K562 (cell line): Measurements from ENCODE around the gene CIAO2A. TPM values are rescaled to one million over a fixed set of nuclear protein-coding genes. Genes with fewer than 3 reads are reported as not detected.
A peak's percentile ranks its signal among the peaks of the same experiment; 100 is the strongest.

Experiments used
- ATAC-seq: fragments of 200-7000 bp; cut with Tn5 transposase; 3 replicates; pipeline ENCODE4 v1.9.1; 2020; ENCODE audit warnings: moderate library complexity
- BruUV-seq: library from RNA; stranded (reverse); fragments of 400-500 nt; replicated peaks from 2 replicates; lab custom pipeline; 2021; lab: Mats Ljungman, UMichigan
- CTCF ChIA-PET: fragments of 300-600 bp; formaldehyde crosslinking; extraction: SDS; loops from one replicate; lab custom pipeline; 2021; ENCODE audit warnings: low intra/inter-chr PET ratio; lab: Yijun Ruan, JAX
- POLR2A ChIA-PET: fragments of 300-600, 350-650 bp; sonication (Branson Sonifier 250); formaldehyde crosslinking; extraction: SDS; loops from one replicate; lab custom pipeline; 2021; ENCODE audit warnings: antibody characterized with exemption, inconsistent platforms; lab: Yijun Ruan, JAX
- DNase-seq, 4 experiments: peaks; one replicate each; pipeline versions ENCODE4 v3.0.0 to v3.0.0-alpha.2; 2011 to 2018; ENCODE audit warnings: low spot score in 3 of 4, mixed read lengths in 3 of 4; ENCODE audit errors: extremely low read depth in 1 of 4
- FAIRE-seq: peaks from 2 replicates; lab custom pipeline; 2011; peaks lifted over from hg19 to GRCh38; lab: Jason Lieb, UNC
- H2AFZ ChIP-seq: 2 replicates; pipeline ENCODE4 v1.6.0; 2011; ENCODE audit warnings: low read depth, low read length, control low read depth, inconsistent platforms
- H3K27ac ChIP-seq: fragments of 200-600 bp; 3 replicates; pipeline ENCODE4 v1.8.0; 2011; ENCODE audit warnings: low read depth, mild to moderate bottlenecking, control low read depth, inconsistent platforms, low read length, moderate library complexity, mixed read lengths; ENCODE audit errors: extremely low read depth
- H3K27me3 ChIP-seq, 2 experiments: fragments of 300-600 bp in 1 of 2; 2 replicates in 1 of 2; 3 replicates in 1 of 2; pipeline versions ENCODE4 v1.6.0 to v1.8.0; 2011; ENCODE audit warnings: inconsistent platforms in 2 of 2, low read length in 2 of 2, mild to moderate bottlenecking in 1 of 2, mixed read lengths in 1 of 2, moderate library complexity in 1 of 2; ENCODE audit not compliant: control insufficient read depth in 2 of 2, insufficient read depth in 2 of 2
- H3K36me3 ChIP-seq: fragments of 300-600 bp; 3 replicates; pipeline ENCODE4 v1.8.0; 2011; ENCODE audit warnings: mild to moderate bottlenecking, low read length, inconsistent platforms; ENCODE audit not compliant: control insufficient read depth, insufficient read depth
- H3K4me1 ChIP-seq, 2 experiments: fragments of 200-600 bp in 1 of 2; replicated peaks in 1 of 2; 2 replicates in 1 of 2; 3 replicates in 1 of 2; pipeline versions ENCODE4 v1.5.1 to v1.8.0; 2011; ENCODE audit warnings: inconsistent platforms in 2 of 2, low read length in 2 of 2, mild to moderate bottlenecking in 1 of 2, mixed read lengths in 1 of 2, moderate library complexity in 1 of 2; ENCODE audit not compliant: control insufficient read depth in 2 of 2, insufficient read depth in 2 of 2
- H3K4me2 ChIP-seq: 2 replicates; pipeline ENCODE4 v1.6.1; 2011; ENCODE audit warnings: low read length, control low read depth, inconsistent platforms, mixed read lengths; ENCODE audit not compliant: insufficient read depth
- H3K4me3 ChIP-seq: fragments of 200-600 bp; sonication (generic), shearing (Covaris generic); 2 replicates; pipeline ENCODE4 v1.5.1; 2016; ENCODE audit warnings: control low read depth, inconsistent platforms
- H3K79me2 ChIP-seq: fragments of 200-600 bp; 3 replicates; pipeline ENCODE4 v1.8.0; 2011; ENCODE audit warnings: low read length, inconsistent platforms; ENCODE audit not compliant: control insufficient read depth, insufficient read depth
- H3K9ac ChIP-seq, 2 experiments: 2 replicates each; pipeline versions ENCODE4 v1.6.0 to v1.6.1; 2011; ENCODE audit warnings: low read depth in 2 of 2, low read length in 2 of 2, control low read depth in 1 of 2, inconsistent platforms in 1 of 2, mild to moderate bottlenecking in 1 of 2, mixed read lengths in 1 of 2; ENCODE audit not compliant: insufficient read depth in 1 of 2
- H3K9me1 ChIP-seq: one replicate; pipeline ENCODE4 v1.6.0; 2011; ENCODE audit warnings: inconsistent platforms, mild to moderate bottlenecking, low read length, moderate library complexity; ENCODE audit not compliant: control insufficient read depth, insufficient read depth
- H3K9me3 ChIP-seq: replicated peaks from 2 replicates; pipeline ENCODE4 v1.5.1; 2011; ENCODE audit warnings: low read depth, low read length, inconsistent platforms; ENCODE audit not compliant: control insufficient read depth, insufficient read depth
- H4K20me1 ChIP-seq: replicated peaks from 2 replicates; pipeline ENCODE4 v1.6.1; 2011; ENCODE audit warnings: low read length, inconsistent platforms, mixed read lengths; ENCODE audit not compliant: control insufficient read depth, insufficient read depth
- FOS ChIP-seq: IDR thresholded peaks from 3 replicates; pipeline ENCODE4 v1.6.1; 2011; ENCODE audit not compliant: insufficient read length; ENCODE audit errors: extremely low read depth
- MAFF ChIP-seq: IDR thresholded peaks from 2 replicates; pipeline ENCODE4 v1.6.1; 2012; ENCODE audit warnings: low read length, improper control_type of control experiment
- MITF ChIP-seq: IDR thresholded peaks from 2 replicates; pipeline ENCODE4 v1.6.1; 2014; ENCODE audit warnings: antibody characterized with exemption
- NFYB ChIP-seq: IDR thresholded peaks from 2 replicates; pipeline ENCODE4 v1.6.1; 2011; ENCODE audit warnings: mild to moderate bottlenecking, moderate library complexity; ENCODE audit not compliant: insufficient read length; ENCODE audit errors: extremely low read depth
- PBX2 ChIP-seq, 2 experiments: IDR thresholded peaks in 1 of 2; conservative IDR thresholded peaks in 1 of 2; 2 replicates each; pipeline ENCODE4 v1.6.1; 2016; ENCODE audit warnings: low read depth in 2 of 2, mild to moderate bottlenecking in 1 of 2, missing compliant biosample characterization in 1 of 2, missing genetic modification characterization in 1 of 2, moderate library complexity in 1 of 2
- POLR2A ChIP-seq: fragments of 450-650 bp; conservative IDR thresholded peaks from 2 replicates; pipeline ENCODE4 v1.6.1; 2016
- RBM15 ChIP-seq: fragments of 200-400 bp; formaldehyde crosslinking; IDR thresholded peaks from 2 replicates; pipeline ENCODE4 v1.6.1; 2018; ENCODE audit warnings: mild to moderate bottlenecking, low read length, moderate library complexity; ENCODE audit not compliant: insufficient read depth
- RBM25 ChIP-seq: fragments of 200-400 bp; formaldehyde crosslinking; IDR thresholded peaks from 2 replicates; pipeline ENCODE4 v1.6.1; 2018; ENCODE audit warnings: low read length, low read depth, moderate library complexity; ENCODE audit not compliant: severe bottlenecking
- RHOXF2B ChIP-seq: fragments of 250-450 bp; sonication (Bioruptor Pico); conservative IDR thresholded peaks from 2 replicates; pipeline ENCODE4 v1.5.1; 2021
- TARDBP ChIP-seq: fragments of 450-650 bp; IDR thresholded peaks from 2 replicates; pipeline ENCODE4 v1.6.1; 2016
- U2AF2 ChIP-seq: fragments of 200-400 bp; formaldehyde crosslinking; optimal IDR thresholded peaks from 2 replicates; pipeline ENCODE3; 2017; ENCODE audit warnings: low read depth, mild to moderate bottlenecking, low read length
- ZNF511 ChIP-seq: sonication (generic); formaldehyde crosslinking; IDR thresholded peaks from 2 replicates; pipeline ENCODE4 v1.8.0; 2022; ENCODE audit warnings: mild to moderate bottlenecking, missing genetic modification reagents
- ZNF780A ChIP-seq: fragments of 250-450 bp; sonication (Bioruptor Pico); IDR thresholded peaks from 2 replicates; pipeline ENCODE4 v1.5.0; 2021; ENCODE audit warnings: mild to moderate bottlenecking
- WGBS: fragments of 100-300 bp; shearing (Covaris generic); methylation state at CpG from one replicate; pipeline ENCODE4 v1.1.6; 2016; ENCODE audit warnings: low coverage, mixed read lengths; ENCODE audit not compliant: insufficient coverage; ENCODE audit errors: missing lambda C conversion rate; 5-methylcytosine and 5-hydroxymethylcytosine counted together
- in situ Hi-C: fragments of 300-500 bp; cut with MboI; formaldehyde crosslinking; loops from 4 replicates; pipeline ENCODE4 v1.15.0; 2018; ENCODE audit warnings: inconsistent platforms, mixed read lengths
- intact Hi-C: fragments of 100-400 bp; cut with micrococcal nuclease; formaldehyde crosslinking; loops from 2 replicates; pipeline ENCODE4 v1.14.2; 2022
- polyA plus RNA-seq, 8 experiments: library from polyadenylated mRNA; depleted of rRNA in 4 of 8; stranded (reverse) in 5 of 8; unstranded in 3 of 8; fragments of >200 nt; fragmentation: Nextera tagmentation in 2 of 8; fragmentation: Illumina TruSeq in 1 of 8; extraction: Ambion mirVana in 2 of 8; extraction: Trizol in 1 of 8; gene quantifications; 2 replicates each; pipeline versions ENCODE4 v1.2.1 to v1.2.3, GENCODE V29; 2011 to 2014; ENCODE audit warnings: inconsistent platforms in 1 of 8, missing spikeins in 1 of 8
- total RNA-seq, 7 experiments: library from RNA; depleted of rRNA in 6 of 7; stranded (reverse); fragments of >200 nt in 6 of 7; fragmentation: Illumina TruSeq in 2 of 7; extraction: Trizol in 2 of 7; gene quantifications; 2 replicates each; pipeline versions ENCODE4 v1.2.1 to v1.2.3, GENCODE V29; 2011 to 2021; ENCODE audit warnings: low replicate concordance in 1 of 7
- TF ChIP-seq, protein P1 (sequence below): fragments of 450-650 bp; IDR thresholded peaks from 2 replicates; pipeline ENCODE4 v1.6.1; 2016

Gene CIAO2A
- total and polyA plus RNA-seq, 9 of the 15 experiments (the other 6 are each of a cell fraction or from before 2014, with no cell fraction given), result 161 to 429 (median 313) TPM

DNA sequence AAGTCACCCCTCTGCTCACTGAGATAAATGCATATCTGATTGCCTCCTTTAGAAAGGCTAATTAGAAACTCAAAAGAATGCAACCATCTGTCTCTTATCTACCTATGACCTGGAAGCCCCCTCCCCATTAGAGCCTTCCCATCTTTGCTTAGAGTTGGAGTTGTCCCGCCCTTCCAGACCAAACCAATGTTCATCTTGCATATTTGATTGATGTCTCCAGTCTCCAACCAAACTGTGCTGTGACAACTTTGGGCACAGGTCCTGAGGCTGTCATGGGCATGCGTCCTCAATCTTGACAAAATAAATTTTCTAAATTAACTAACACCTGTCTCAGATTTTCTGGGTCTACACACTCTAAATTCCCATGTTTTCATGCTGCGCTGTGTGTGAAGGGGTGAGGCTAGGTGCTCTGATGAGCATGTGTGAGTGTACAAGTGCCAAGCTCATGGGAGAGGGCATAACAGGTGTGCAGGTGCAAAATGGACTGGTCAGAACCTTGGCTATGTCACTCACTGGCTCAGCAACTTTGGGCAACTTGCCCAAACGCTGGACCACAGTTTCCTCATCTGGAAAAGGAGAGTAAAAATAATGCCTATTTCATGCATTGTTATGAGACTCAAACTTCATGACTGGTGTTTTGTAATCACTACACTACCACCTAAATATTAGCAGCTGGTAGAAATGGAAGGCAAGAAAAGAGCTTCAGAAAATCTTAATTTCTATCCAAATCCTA is 54.6 kb downstream of the CIAO2A start:
- POLR2A ChIA-PET, result interaction anchor here (0.6 to 1.2 kb wide), 4 partner anchors 9 to 597 kb away, joined by 3 to 6 read pairs (median 4); no protein-coding TSS in a partner anchor

More for the DNA sequence above, 54.6 kb downstream of the CIAO2A start:
- Histone ChIP-seq H2AFZ (no peak overlapping the region), H3K36me3 (no peaks in the 10 kb centered on the region), H3K4me1 (no peaks in the 10 kb centered on the region), H3K4me2 (no peak overlapping the region), H3K27me3 (no peaks in the 10 kb centered on the region), H3K9ac (no peak overlapping the region), H3K4me3 (no peak overlapping the region), H3K9me3 (no peaks in the 10 kb centered on the region), H3K79me2 (no peaks in the 10 kb centered on the region), H3K9me1 (no peaks in the 10 kb centered on the region), H3K27ac (no peak overlapping the region), H4K20me1 (no peaks in the 10 kb centered on the region)
- CTCF ChIA-PET, result no interaction called here
- in situ Hi-C loops (no loop called here), intact Hi-C loops (no loop called here)
- BruUV-seq, result no TSS peak
- no peak; the same call in 2 of the 3 replicates for ATAC-seq
- FAIRE-seq, result no peak
- 57% methylated on average over 4 of the region's 4 CpGs for WGBS
- TF ChIP-seq FOS, result peak; percentile 32
- no peak for TF ChIP-seq ZNF511
- no peak for TF ChIP-seq MAFF
- peak; percentile 79 for TF ChIP-seq NFYB
- TF ChIP-seq U2AF2, result no peak
- no peak for TF ChIP-seq RBM15
- no peak for TF ChIP-seq MITF
- no peak for TF ChIP-seq POLR2A
- TF ChIP-seq ZNF780A, result no peak
- TF ChIP-seq, protein P1, sequence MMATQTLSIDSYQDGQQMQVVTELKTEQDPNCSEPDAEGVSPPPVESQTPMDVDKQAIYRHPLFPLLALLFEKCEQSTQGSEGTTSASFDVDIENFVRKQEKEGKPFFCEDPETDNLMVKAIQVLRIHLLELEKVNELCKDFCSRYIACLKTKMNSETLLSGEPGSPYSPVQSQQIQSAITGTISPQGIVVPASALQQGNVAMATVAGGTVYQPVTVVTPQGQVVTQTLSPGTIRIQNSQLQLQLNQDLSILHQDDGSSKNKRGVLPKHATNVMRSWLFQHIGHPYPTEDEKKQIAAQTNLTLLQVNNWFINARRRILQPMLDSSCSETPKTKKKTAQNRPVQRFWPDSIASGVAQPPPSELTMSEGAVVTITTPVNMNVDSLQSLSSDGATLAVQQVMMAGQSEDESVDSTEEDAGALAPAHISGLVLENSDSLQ, result peak; percentile 95
- TF ChIP-seq RHOXF2B (CRISPR knock-in tag), result no peak
- peak; percentile 68 for TF ChIP-seq RBM25
- no peak for TF ChIP-seq TARDBP
- no peak for TF ChIP-seq PBX2 (CRISPR knock-in tag; IDR thresholded peaks at IDR 0.05; ENCODE audit: low read depth)
- peak; percentile 75 for TF ChIP-seq PBX2 (tag; conservative IDR thresholded peaks at IDR 0.05; ENCODE audit: low read depth)
- peak in 1 of 4 experiments; percentile 25 for DNase-seq
